8988T (cell line): ENCODE results near the gene SAMD11.
"Not testable (repeated sequence)": the region's sequence is repeated elsewhere in the genome, so short reads cannot be mapped to it uniquely, and the experiment has no call there.

ENCODE experiments used
- DNase-seq: peaks from one replicate; pipeline ENCODE4 v3.0.0; 2011

The SAMD11 gene

GRCh38 chr1:923131-923990 lies at the start of gene SAMD11:
TSS of gene SAMD11 (plus strand) at chr1:923923. CDS start at chr1:924432, 509 bp downstream.
- no peak for DNase-seq

- not testable (repeated sequence) for DNase-seq
These were observed 47.1 kb upstream of the SAMD11 start for GRCh38 chr1:876428-877208.

- not testable (repeated sequence) for DNase-seq
These were observed 46.3 kb upstream of the SAMD11 start for GRCh38 chr1:877209-877986.

- DNase-seq = not testable (repeated sequence)
These were observed 43.2 kb upstream of the SAMD11 start for GRCh38 chr1:880511-880910.

GRCh38 chr1:880915-881314 lies 42.8 kb upstream of the SAMD11 start:
- not testable (repeated sequence) for DNase-seq

- no peak for DNase-seq
These were observed 37.4 kb upstream of the SAMD11 start for GRCh38 chr1:886311-886710.

GRCh38 chr1:886760-887159 lies 37.0 kb upstream of the SAMD11 start:
- no peak for DNase-seq

- DNase-seq = no peak
These were observed 35.4 kb upstream of the SAMD11 start for GRCh38 chr1:888297-888696.

GRCh38 chr1:889774-890173 lies 33.9 kb upstream of the SAMD11 start:
- DNase-seq = not testable (repeated sequence)

GRCh38 chr1:890234-890633 lies 33.5 kb upstream of the SAMD11 start:
- not testable (repeated sequence) for DNase-seq

- no peak for DNase-seq
These were observed 33.1 kb upstream of the SAMD11 start for GRCh38 chr1:890661-891060.

- DNase-seq = no peak
These were observed 26.5 kb upstream of the SAMD11 start for GRCh38 chr1:897226-897625.

GRCh38 chr1:897951-898350 lies 25.8 kb upstream of the SAMD11 start:
- DNase-seq = not testable (repeated sequence)

- DNase-seq = peak; percentile 11
These were observed 23.9 kb upstream of the SAMD11 start for GRCh38 chr1:899636-900317.

GRCh38 chr1:901108-901859 lies 22.4 kb upstream of the SAMD11 start:
- DNase-seq = no peak

- no peak for DNase-seq
These were observed 20.9 kb upstream of the SAMD11 start for GRCh38 chr1:902802-903201.

GRCh38 chr1:903305-903704 lies 20.4 kb upstream of the SAMD11 start:
- DNase-seq = no peak

GRCh38 chr1:903721-904271 lies 19.9 kb upstream of the SAMD11 start:
- DNase-seq = peak; percentile 8

- peak; percentile 52 for DNase-seq
These were observed 19.3 kb upstream of the SAMD11 start for GRCh38 chr1:904310-904950.

- peak; percentile 6 for DNase-seq
These were observed 18.5 kb upstream of the SAMD11 start for GRCh38 chr1:905071-905749.
